Ovary (tissue), 3 donors: Measurements from ENCODE around the gene SYNJ2BP.

ENCODE experiments used
- CTCF ChIP-seq, 3 donors: fragments of 450-650 bp in 2 of 3; fragments of 200-600 bp in 1 of 3; IDR thresholded peaks; one replicate each; pipeline versions ENCODE4 v1.5.1 to v1.8.0; 2016 to 2022; ENCODE audit warnings: antibody characterized with exemption in 3 of 3, mild to moderate bottlenecking in 1 of 3
- POLR2A ChIP-seq: fragments of 450-650 bp; IDR thresholded peaks from one replicate; pipeline ENCODE4 v1.6.1; 2017; ENCODE audit warnings: antibody characterized with exemption, mild to moderate bottlenecking, moderate library complexity
- donor health status: DM: no; HTN: no; CAD: no.

DNA sequence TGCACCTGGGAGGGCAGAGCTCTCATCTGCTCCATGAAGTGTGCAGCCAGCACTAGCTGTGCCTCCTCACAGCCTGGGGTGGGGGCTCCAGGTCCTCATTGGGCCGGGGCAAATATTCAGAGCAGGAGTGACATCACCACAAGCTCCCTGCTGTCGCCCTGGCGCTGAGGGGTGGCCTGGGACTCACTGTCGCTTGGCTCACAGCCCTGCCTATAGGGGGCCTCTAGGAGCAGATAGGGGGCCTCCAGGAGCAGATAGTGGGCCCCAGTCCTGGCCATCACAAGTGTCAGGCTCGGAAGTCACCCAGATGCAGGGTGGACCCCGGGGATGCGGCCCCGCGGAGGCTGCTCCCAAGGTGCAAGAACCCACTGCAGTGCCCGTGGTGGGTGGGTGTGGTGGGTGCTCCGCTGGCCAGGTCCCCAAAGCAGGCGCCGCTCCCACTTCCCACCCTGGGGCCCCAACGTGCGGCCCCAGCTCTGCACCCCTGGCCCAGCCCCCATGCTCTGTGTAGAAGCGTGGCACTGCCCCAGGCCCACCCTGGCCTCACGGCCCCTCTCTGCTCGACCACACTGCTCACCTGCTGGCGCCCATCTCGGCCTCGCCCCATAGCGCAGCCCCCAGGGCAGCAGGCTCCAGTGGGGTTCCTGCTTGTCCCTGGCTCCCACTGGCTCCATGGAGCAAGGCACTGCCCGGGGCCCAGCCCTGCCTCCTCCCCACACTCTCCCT is 18.0 kb downstream of the SYNJ2BP start:
- TF ChIP-seq POLR2A = no peak
- no peak for TF ChIP-seq CTCF (IDR thresholded peaks at IDR 0.05)
